ENCODE results near the gene SPATA33.
"Not testable (repeated sequence)": the region's sequence is repeated elsewhere in the genome, so short reads cannot be mapped to it uniquely, and the experiment has no call there.

The SPATA33 gene

GRCh38 chr16:89629827-89630610 lies 27.6 kb upstream of the SPATA33 start:
- DNase-seq = no peak

DNA sequence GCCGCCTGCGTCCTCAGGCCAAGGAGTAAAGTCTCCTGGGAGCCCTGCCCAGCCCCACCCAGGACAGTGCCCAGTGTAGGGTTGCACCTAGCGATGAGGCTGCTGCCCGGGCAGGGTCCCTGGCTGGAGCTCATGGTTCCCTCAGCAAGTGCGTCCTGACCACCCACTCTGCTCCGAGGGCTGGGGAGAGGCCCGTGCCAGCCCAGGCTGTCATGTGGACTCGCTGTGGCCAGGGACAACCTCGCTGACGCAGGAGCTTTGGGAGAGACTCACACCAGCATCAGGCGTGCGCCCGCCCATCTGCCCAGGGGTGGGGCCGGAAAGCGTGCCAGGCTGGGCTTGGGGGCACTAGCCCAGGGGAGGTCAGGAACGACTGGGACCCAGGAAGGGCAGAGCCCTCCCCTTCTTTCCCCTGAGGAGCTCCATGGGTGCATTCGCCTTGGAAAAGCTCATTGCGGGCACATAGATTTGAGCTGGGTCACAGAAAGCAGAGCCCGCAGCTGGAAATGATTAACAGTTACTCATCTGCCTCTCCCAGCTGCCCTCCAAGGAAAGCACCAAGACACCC lies 24.5 kb upstream of the SPATA33 start:
- DNase-seq = peak; percentile 85

DNA sequence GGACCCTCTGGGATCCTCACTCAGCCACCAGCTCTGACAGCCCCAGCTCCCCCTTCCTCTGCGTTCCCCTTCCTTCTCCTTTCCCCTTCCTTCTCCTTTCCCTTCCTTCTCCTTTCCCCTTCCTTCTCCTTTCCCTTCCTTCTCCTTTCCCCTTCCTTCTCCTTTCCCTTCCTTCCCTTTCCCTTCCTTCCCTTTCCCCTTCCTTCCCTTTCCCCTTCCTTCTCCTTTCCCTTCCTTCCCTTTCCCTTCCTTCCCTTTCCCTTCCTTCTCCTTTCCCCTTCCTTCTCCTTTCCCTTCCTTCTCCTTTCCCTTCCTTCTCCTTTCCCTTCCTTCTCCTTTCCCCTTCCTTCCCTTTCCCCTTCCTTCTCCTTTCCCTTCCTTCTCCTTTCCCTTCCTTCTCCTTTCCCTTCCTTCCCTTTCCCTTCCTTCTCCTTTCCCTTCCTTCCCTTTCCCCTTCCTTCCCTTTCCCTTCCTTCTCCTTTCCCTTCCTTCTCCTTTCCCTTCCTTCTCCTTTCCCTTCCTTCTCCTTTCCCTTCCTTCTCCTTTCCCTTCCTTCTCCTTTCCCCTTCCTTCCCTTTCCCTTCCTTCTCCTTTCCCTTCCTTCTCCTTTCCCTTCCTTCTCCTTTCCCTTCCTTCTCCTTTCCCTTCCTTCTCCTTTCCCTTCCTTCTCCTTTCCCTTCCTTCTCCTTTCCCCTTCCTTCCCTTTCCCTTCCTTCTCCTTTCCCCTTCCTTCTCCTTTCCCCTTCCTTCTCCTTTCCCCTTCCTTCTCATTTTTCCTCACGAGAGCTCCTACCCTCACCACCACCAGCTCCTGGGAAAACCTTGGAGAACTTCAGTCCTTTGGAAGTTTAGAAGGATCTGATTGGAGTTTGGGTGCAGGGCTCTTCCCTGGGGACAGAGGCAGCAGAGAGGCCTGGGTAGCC lies 22.9 kb upstream of the SPATA33 start:
- not testable (repeated sequence) for DNase-seq

DNA sequence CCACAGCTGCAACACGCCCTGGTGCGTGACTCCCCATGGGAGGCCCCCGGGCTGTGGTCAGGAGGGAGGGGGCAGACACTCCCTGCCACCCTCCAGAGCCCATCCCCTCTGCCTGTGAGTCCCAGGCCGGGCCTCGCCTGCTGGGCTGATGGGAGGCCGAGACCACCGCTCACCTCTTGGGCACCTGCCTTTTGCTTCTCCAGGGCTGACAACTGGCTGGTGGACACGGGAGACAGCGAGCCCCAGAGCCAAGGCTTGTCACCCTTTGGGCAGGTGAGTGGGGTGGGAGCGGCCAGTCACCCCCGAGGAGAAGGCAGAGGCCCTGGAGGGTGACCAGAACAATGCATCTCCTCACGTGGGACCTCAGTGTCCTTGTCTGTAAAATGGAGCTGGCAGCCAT lies 21.0 kb upstream of the SPATA33 start:
- no peak for DNase-seq

DNA sequence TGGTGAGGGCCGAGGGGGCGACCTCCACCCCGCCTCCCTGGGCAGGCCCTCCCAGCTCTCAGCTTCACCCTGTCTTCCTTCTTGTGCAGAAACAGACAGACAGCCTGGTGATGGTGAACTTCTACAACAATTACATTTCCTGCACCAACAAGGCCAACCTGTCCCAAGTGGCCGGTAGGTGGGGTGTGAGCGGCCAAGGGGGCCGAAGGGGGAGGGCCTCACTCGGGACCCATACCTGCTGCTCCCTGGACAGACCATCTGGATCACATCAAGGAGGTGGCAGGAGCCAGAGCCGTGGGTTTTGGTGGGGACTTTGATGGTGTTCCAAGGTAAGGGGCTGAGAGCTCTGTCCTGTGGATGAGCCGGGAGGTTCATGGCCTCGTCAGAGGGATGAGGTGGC lies 20.3 kb upstream of the SPATA33 start:
- no peak for DNase-seq

GRCh38 chr16:89638455-89638854 lies 19.2 kb upstream of the SPATA33 start:
- no peak for DNase-seq

DNA sequence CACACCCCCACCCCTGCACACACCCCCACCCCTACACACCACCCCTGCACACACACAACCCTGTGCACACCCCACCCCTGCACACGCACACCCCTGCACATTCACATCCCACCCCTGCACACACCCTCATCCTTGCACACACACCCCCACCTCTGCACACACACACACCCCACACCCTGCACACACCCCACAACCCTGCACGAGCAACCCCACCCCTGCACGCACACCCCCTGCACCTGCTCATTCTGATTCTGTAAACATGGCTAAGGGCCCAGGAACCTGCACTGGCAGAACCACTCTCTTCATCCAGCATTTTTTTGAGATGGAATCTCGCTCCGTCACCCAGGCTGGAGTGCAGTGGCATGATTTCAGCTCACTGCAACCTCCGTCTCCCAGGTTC lies 18.3 kb upstream of the SPATA33 start:
- DNase-seq = no peak

GRCh38 chr16:89641458-89642119 lies 16.0 kb upstream of the SPATA33 start:
- DNase-seq = no peak

- no peak for DNase-seq
Observed at GRCh38 chr16:89642574-89642973, 15.1 kb upstream of the SPATA33 start.

- no peak for DNase-seq
Observed at GRCh38 chr16:89643769-89644300, 13.8 kb upstream of the SPATA33 start.

- no peak for DNase-seq
Observed at GRCh38 chr16:89645122-89645521, 12.5 kb upstream of the SPATA33 start.

- no peak for DNase-seq
Observed at GRCh38 chr16:89646270-89646669, 11.4 kb upstream of the SPATA33 start.

- no peak for DNase-seq
Observed at GRCh38 chr16:89646906-89647305, 10.7 kb upstream of the SPATA33 start.

GRCh38 chr16:89651584-89651983 lies 6.1 kb upstream of the SPATA33 start:
- no peak for DNase-seq

- DNase-seq = no peak
Observed at GRCh38 chr16:89653656-89654295, 3.9 kb upstream of the SPATA33 start.

- no peak for DNase-seq
Observed at GRCh38 chr16:89655062-89655643, 2.5 kb upstream of the SPATA33 start.

GRCh38 chr16:89656435-89657121 lies 1.1 kb upstream of the SPATA33 start:
- DNase-seq = no peak

DNA sequence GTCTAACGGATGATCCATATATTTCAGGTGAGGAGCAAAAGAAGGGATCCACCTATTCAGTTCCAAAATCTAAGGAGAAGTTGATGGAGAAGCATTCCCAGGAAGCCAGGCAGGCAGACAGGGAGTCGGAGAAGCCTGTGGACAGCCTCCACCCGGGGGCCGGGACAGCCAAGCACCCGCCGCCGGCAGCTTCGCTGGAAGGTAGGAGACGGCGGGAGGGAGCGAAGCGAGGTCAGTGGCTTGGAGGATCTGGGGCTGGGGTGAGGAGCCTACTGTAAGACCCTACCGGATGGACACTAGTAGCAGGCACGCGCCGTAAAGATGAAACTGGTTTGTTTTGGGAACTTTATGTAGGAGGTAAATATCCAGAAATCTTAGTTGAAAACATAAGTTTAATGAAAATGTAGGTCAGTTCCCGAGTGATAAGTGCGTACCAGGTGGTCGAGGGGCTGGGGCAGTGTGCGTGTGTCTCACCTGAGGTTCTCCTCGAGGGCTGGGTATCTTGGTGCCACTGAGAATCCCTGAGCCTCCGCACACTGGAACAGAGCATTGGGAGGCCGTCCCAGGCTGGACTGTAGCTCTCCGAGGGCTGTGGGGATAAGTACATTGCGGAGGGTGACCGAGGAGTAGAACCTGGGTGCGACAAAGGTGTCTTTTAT lies 714 bp downstream of the SPATA33 start:
- DNase-seq = peak; percentile 10

GRCh38 chr16:89660146-89660545 lies 2.5 kb downstream of the SPATA33 start:
- no peak for DNase-seq

DNA sequence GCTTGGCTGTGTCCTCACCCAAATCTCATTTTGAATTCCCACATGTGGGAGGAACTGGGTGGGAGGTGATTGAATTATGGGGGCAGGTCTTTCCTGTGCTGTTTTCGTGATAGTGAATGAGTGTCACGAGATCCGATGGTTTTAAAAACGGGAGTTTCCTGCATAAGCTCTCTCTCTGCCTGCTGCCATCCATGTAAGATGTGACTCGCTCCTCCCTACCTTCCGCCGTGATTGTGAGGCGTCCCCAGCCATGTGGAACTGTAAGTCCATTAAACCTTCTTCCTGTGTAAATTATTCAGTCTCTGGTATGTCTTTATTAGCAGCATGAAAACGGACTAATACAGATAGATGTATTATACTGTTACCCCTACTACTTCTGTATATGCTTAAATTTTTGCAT lies 3.6 kb downstream of the SPATA33 start:
- DNase-seq = no peak
